Measurements from ENCODE around the gene PRKCZ. TPM values are rescaled to one million over a fixed set of nuclear protein-coding genes. Genes with fewer than 3 reads are reported as not detected.

Gene PRKCZ
- total and polyA plus RNA-seq, 9 donors, result 3.4 to 16.1 (median 5.8) TPM

DNA sequence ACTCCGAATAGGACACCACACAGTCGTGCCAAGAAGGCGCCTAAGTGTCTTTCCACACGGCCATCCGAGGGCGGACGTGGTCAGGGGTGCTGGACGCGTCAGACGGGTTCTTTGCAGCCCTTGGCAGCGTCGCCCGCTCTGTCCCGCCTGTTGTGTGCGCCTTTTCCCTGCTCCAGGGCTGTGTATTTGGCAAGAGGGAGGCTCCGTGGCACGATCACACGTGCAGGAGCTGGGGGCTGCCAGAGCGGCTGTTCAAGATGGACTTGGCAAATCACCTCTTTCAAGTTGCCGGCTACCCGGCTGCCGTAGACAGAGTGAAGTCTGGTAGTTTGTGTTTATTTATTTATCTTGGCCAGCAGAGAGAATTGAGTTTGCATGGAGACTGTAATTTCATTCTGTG is 31.9 kb downstream of the PRKCZ start:
- intact Hi-C loops (cut with DNase I), result no loop called here
- Histone ChIP-seq H3K27ac (no peak overlapping the region), H3K4me3 (no peak overlapping the region), H3K36me3 (no peaks in the 10 kb centered on the region), H3K9me3 (peaks cover 0 to 6% of the 10 kb centered on the region in 2 donors), H3K4me1 (ENCODE audit: insufficient read depth) (no peaks in the 10 kb centered on the region), H3K27me3 (no peaks in the 10 kb centered on the region)
- TF ChIP-seq EP300 (IDR thresholded peaks at IDR 0.05), result no peak
- TF ChIP-seq, protein P1, sequence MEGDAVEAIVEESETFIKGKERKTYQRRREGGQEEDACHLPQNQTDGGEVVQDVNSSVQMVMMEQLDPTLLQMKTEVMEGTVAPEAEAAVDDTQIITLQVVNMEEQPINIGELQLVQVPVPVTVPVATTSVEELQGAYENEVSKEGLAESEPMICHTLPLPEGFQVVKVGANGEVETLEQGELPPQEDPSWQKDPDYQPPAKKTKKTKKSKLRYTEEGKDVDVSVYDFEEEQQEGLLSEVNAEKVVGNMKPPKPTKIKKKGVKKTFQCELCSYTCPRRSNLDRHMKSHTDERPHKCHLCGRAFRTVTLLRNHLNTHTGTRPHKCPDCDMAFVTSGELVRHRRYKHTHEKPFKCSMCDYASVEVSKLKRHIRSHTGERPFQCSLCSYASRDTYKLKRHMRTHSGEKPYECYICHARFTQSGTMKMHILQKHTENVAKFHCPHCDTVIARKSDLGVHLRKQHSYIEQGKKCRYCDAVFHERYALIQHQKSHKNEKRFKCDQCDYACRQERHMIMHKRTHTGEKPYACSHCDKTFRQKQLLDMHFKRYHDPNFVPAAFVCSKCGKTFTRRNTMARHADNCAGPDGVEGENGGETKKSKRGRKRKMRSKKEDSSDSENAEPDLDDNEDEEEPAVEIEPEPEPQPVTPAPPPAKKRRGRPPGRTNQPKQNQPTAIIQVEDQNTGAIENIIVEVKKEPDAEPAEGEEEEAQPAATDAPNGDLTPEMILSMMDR (IDR thresholded peaks at IDR 0.05), result no peak
- no peak for TF ChIP-seq POLR2A (IDR thresholded peaks at IDR 0.05)
- DNase-seq, result no peak
- 90 to 95% (median 94%) methylated on average over 22 of the region's 22 CpGs for WGBS, 3 donors

DNA sequence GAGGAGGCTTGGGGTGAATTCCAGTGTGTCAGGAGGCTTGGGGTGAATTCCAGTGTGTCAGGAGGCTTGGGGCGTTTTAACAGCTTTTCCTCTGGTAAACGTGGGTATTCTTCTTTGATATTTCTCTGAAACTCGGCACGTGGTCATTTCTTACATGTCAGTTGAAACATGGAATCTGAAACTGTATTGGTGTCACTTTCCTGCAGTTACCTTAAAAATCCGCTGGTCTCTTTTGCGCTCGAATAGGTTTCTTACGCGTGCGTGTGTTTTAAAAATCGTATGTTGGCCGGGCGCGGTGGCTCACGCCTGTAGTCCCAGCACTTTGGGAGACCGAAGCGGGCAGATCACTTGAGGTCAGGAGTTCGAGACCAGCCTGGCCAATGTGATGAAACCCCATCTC is 33.5 kb downstream of the PRKCZ start:
- intact Hi-C loops (cut with DNase I), result no loop called here
- Histone ChIP-seq H3K4me3 (no peak overlapping the region), H3K27ac (no peak overlapping the region), H3K36me3 (no peaks in the 10 kb centered on the region), H3K4me1 (ENCODE audit: insufficient read depth) (no peaks in the 10 kb centered on the region), H3K27me3 (no peaks in the 10 kb centered on the region), H3K9me3 (peaks cover 0 to 6% of the 10 kb centered on the region in 2 donors)
- TF ChIP-seq, protein P1 (IDR thresholded peaks at IDR 0.05), result no peak
- TF ChIP-seq POLR2A (IDR thresholded peaks at IDR 0.05), result no peak
- TF ChIP-seq EP300 (IDR thresholded peaks at IDR 0.05), result no peak
- WGBS, 3 donors, result 82 to 87% (median 84%) methylated on average over 18 of the region's 18 CpGs
- DNase-seq, result no peak

DNA sequence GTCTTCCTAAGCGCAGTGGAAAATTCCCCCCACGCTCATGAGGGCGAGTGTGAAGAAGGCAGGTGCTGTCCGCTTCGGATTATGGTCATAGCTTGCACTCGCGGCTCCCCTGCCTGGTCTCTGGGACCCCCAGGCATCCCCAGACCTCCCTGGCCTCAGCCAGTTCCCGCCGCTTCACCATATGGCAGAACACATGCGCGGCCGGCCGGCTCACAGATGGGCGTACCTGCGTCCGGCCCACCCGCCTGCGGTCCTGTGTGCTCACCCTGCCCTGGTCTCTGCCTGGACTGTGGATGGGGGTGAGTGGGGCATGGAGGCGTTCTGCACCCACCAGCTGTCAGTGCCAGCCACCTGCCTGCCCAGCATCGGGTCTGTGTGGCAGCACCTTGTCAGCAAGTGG is 34.1 kb downstream of the PRKCZ start:
- Histone ChIP-seq H3K4me1 (ENCODE audit: insufficient read depth) (no peaks in the 10 kb centered on the region), H3K36me3 (no peaks in the 10 kb centered on the region), H3K4me3 (no peak overlapping the region), H3K27me3 (no peaks in the 10 kb centered on the region), H3K27ac (no peak overlapping the region), H3K9me3 (peaks cover 0 to 4% of the 10 kb centered on the region in 2 donors)
- WGBS, 3 donors, result 86 to 94% (median 93%) methylated on average over 20 of the region's 20 CpGs
- no peak for TF ChIP-seq POLR2A (IDR thresholded peaks at IDR 0.05)
- TF ChIP-seq, protein P1 (IDR thresholded peaks at IDR 0.05), result no peak
- no peak for TF ChIP-seq EP300 (IDR thresholded peaks at IDR 0.05)
- intact Hi-C loops (cut with DNase I), result no loop called here
- DNase-seq, result no peak

DNA sequence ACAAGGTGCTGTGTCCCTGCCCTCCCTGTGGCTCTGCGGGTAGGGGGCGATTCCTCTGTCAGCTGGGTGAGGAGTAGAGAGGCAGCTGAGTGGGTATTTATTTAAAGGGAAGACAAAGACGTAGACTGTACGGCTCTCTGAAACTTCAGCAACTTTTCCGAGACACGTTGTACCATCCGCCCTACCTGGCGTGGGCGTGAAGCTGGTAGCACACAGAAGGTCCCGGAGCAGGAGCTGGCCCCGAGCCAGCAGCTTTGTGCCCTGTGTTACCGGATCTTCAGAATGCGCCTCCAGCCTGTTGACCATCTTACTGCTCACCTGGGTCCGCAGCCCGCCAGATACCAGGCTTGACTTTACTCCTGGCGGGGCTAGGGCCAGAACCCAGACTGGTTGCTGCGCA is 34.9 kb downstream of the PRKCZ start:
- DNase-seq, result no peak
- Histone ChIP-seq H3K27me3 (no peaks in the 10 kb centered on the region), H3K4me1 (ENCODE audit: insufficient read depth) (no peaks in the 10 kb centered on the region), H3K4me3 (no peak overlapping the region), H3K27ac (no peak overlapping the region), H3K9me3 (no peaks in the 10 kb centered on the region), H3K36me3 (no peaks in the 10 kb centered on the region)
- intact Hi-C loops (cut with DNase I), result no loop called here
- WGBS, 3 donors, result 82 to 91% (median 87%) methylated on average over 17 of the region's 17 CpGs
- TF ChIP-seq EP300 (IDR thresholded peaks at IDR 0.05), result no peak
- TF ChIP-seq, protein P1 (IDR thresholded peaks at IDR 0.05), result no peak
- TF ChIP-seq POLR2A (IDR thresholded peaks at IDR 0.05), result no peak
